ENCODE measurements around the gene BLOC1S3. TPM values are rescaled to one million over a fixed set of nuclear protein-coding genes. Genes with fewer than 3 reads are reported as not detected.

The BLOC1S3 gene
- total and polyA plus RNA-seq, 2 of the 13 experiments (the other 11 are each of a cell fraction or from before 2014, with no cell fraction given) = 4.3 to 4.8 TPM

GRCh38 chr19:45146251-45146650 lies 32.3 kb upstream of the BLOC1S3 start (continued):
- TF ChIP-seq ZNF597 (CRISPR knock-in tag; IDR thresholded peaks at IDR 0.05) (no peak), ZNF781 (CRISPR knock-in tag; IDR thresholded peaks at IDR 0.05; ENCODE audit: borderline replicate concordance, not compliant biosample characterization) (no peak), ZNF256 (CRISPR knock-in tag; conservative IDR thresholded peaks at IDR 0.05) (no peak), JARID2 (CRISPR knock-in tag; IDR thresholded peaks at IDR 0.05; ENCODE audit: insufficient replicate concordance) (no peak), ZSCAN9 (CRISPR knock-in tag; IDR thresholded peaks at IDR 0.05; ENCODE audit: borderline replicate concordance) (no peak), RORA (CRISPR knock-in tag; IDR thresholded peaks at IDR 0.05) (no peak), ZNF263 (CRISPR knock-in tag; IDR thresholded peaks at IDR 0.05) (no peak), ZNF414 (CRISPR knock-in tag; IDR thresholded peaks at IDR 0.05) (no peak), ERF (CRISPR knock-in tag; IDR thresholded peaks at IDR 0.05) (no peak), KLF13 (CRISPR knock-in tag; IDR thresholded peaks at IDR 0.05) (no peak), TBX2 (CRISPR knock-in tag; IDR thresholded peaks at IDR 0.05; ENCODE audit: borderline replicate concordance) (no peak)

- ChIA-PET POLR2A (no interaction called here), CTCF (ENCODE audit: low intra/inter-chr PET ratio, low total read pairs) (no interaction called here)
- H3K27ac ChIP-seq (ENCODE audit: extremely low read length, insufficient read depth, low read length) = no peak overlapping the region
- H3K79me2 ChIP-seq (ENCODE audit: insufficient read depth, low read length) = no peaks in the 10 kb centered on the region
- intact Hi-C loops (cut with micrococcal nuclease; ENCODE audit: unreplicated experiment) = no loop called here
- ATAC-seq = no peak
- H3K9me3 ChIP-seq (ENCODE audit: low read length) = no peaks in the 10 kb centered on the region
- no peak overlapping the region for H3K9ac ChIP-seq (ENCODE audit: insufficient read depth, low read depth, low read length)
- H3K4me2 ChIP-seq (ENCODE audit: low read depth, low read length) = no peak overlapping the region
- WGBS (ENCODE audit: low lambda C conversion rate) = 95% methylated on average over 10 of the region's 18 CpGs
- TF ChIP-seq AGO2 (optimal IDR thresholded peaks at IDR 0.05; ENCODE audit: low read depth, low read length) (peak; percentile 68), ZNF724P (CRISPR knock-in tag; IDR thresholded peaks at IDR 0.05; ENCODE audit: borderline replicate concordance) (no peak)
- no peaks in the 10 kb centered on the region for H3K27me3 ChIP-seq (ENCODE audit: control insufficient read depth in 1 of 2, insufficient read depth in 2 of 2, low read length in 2 of 2)
- in situ Hi-C loops (cut with HindIII; ENCODE audit: extremely low pct_ligation_motif_present, low pct_unique_long_range_greater_than_20kb) = no loop called here
- no peak for DNase-seq (ENCODE audit: low spot score)
- no peak overlapping the region for H2AFZ ChIP-seq (ENCODE audit: low read length)
- no peaks in the 10 kb centered on the region for H4K20me1 ChIP-seq (ENCODE audit: insufficient read depth, low read length)
- no peak for FAIRE-seq
- H3K4me1 ChIP-seq (ENCODE audit: insufficient read depth, low read length) = peaks cover 15% of the 10 kb centered on the region
- no peak overlapping the region for H3K4me3 ChIP-seq (replicated peaks in 1 of 3; ENCODE audit: insufficient read depth in 1 of 3, low read depth in 2 of 3, low read length in 3 of 3)
- H3K36me3 ChIP-seq (replicated peaks in 1 of 2; ENCODE audit: control insufficient read depth in 1 of 2, insufficient read depth in 2 of 2, low read length in 2 of 2) = peaks cover 5 to 6% of the 10 kb centered on the region in 2 experiments; a peak in 3 of 5 replicates
- no TSS peak for BruUV-seq (replicated peaks)
Measured at GRCh38 chr19:45146741-45147205, 31.8 kb upstream of the BLOC1S3 start.

Data from HepG2 (cell line).